ENCODE data around the gene MAST4. TPM values are rescaled to one million over a fixed set of nuclear protein-coding genes. Genes with fewer than 3 reads are reported as not detected.

Gene MAST4
- total and polyA plus RNA-seq, 4 donors, result 17.1 to 34.6 (median 21.0) TPM

DNA sequence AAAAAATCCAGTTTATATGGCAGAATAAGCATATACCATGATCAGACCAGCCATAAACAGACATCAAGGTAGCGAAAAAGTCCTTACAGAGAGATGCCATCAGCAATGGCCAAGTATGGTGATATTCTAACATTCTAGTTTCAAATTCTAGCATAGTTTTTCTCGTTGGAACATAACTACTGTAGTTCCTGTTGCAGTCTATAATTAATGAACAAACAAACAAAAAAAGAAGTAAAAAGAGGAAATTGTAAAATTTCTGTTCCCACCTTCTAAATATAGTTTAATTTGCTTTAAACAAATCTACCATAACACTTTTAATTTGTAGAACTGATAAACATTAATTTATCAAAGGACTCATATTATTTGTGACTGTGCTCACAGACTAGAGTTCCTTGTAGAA is 610.3 kb downstream of the MAST4 start:
- no CpG with 5 or more reads among the region's 2 CpGs for WGBS (ENCODE audit: insufficient coverage)
- Histone ChIP-seq H3K36me3 (ENCODE audit: control insufficient read depth, insufficient read depth, low read length) (no peaks in the 10 kb centered on the region), H3K27ac (ENCODE audit: low read depth, low read length) (no peak overlapping the region), H3K4me1 (ENCODE audit: control insufficient read depth, insufficient read depth, low read length) (peaks cover 4% of the 10 kb centered on the region), H3K27me3 (ENCODE audit: control insufficient read depth, insufficient read depth, low read length) (no peaks in the 10 kb centered on the region), H3K9me3 (ENCODE audit: control insufficient read depth, insufficient read depth, low read length) (no peaks in the 10 kb centered on the region), H3K4me3 (ENCODE audit: low read depth, low read length) (no peak overlapping the region)
- no peak for DNase-seq (ENCODE audit: low read depth in 4 of 6, low spot score in 6 of 6)

DNA sequence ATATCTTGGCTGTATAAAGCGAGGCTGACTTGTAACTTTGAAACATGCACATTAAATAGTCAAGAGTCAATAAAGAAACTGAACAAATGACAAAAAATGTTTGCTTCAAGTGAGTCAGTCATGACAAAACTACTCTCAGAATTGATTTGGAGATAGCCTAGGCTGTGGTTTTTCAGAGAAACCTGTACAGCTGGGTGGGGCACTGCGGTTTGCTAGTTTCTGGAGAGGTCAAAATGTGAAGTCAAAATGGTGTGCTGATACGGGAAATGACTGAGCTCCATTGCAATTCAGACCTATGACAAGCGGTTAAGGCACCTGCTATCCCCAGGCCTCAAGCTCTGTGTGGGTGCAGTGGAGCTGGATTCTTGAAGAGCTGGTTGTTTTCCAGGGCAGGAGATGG is 610.7 kb downstream of the MAST4 start:
- no peak for DNase-seq (ENCODE audit: low read depth in 4 of 6, low spot score in 6 of 6)
- Histone ChIP-seq H3K4me3 (ENCODE audit: low read depth, low read length) (no peak overlapping the region), H3K36me3 (ENCODE audit: control insufficient read depth, insufficient read depth, low read length) (no peaks in the 10 kb centered on the region), H3K4me1 (ENCODE audit: control insufficient read depth, insufficient read depth, low read length) (peaks cover 4% of the 10 kb centered on the region), H3K27me3 (ENCODE audit: control insufficient read depth, insufficient read depth, low read length) (no peaks in the 10 kb centered on the region), H3K27ac (ENCODE audit: low read depth, low read length) (no peak overlapping the region), H3K9me3 (ENCODE audit: control insufficient read depth, insufficient read depth, low read length) (no peaks in the 10 kb centered on the region)
- 91% methylated on average over 3 of the region's 4 CpGs for WGBS (ENCODE audit: insufficient coverage)

DNA sequence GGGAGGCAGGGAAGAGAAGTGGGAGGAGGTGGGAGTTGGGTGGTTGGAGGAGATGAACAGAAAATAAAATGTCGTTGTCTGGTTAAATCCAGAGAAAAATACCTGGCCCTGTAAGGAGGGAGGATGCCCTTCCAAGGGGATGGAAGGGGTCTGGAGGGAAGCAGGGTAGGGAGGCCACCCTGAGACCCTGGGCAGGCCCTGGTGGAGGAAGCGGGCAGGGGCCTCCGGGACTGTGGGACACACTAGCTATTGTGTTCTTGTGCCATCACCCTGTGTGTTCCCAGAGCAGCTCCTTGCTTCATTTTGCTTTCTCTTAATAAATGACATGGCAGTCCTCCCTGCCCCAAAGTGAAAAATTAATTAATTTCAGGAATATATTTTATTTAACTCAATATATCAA is 612.2 kb downstream of the MAST4 start:
- Histone ChIP-seq H3K27ac (ENCODE audit: low read depth, low read length) (no peak overlapping the region), H3K36me3 (ENCODE audit: control insufficient read depth, insufficient read depth, low read length) (no peaks in the 10 kb centered on the region), H3K4me1 (ENCODE audit: control insufficient read depth, insufficient read depth, low read length) (peaks cover 4% of the 10 kb centered on the region), H3K4me3 (ENCODE audit: low read depth, low read length) (no peak overlapping the region), H3K9me3 (ENCODE audit: control insufficient read depth, insufficient read depth, low read length) (no peaks in the 10 kb centered on the region), H3K27me3 (ENCODE audit: control insufficient read depth, insufficient read depth, low read length) (no peaks in the 10 kb centered on the region)
- WGBS (ENCODE audit: insufficient coverage), result 93% methylated on average over 3 of the region's 3 CpGs
- no peak for DNase-seq (ENCODE audit: low read depth in 4 of 6, low spot score in 6 of 6)

DNA sequence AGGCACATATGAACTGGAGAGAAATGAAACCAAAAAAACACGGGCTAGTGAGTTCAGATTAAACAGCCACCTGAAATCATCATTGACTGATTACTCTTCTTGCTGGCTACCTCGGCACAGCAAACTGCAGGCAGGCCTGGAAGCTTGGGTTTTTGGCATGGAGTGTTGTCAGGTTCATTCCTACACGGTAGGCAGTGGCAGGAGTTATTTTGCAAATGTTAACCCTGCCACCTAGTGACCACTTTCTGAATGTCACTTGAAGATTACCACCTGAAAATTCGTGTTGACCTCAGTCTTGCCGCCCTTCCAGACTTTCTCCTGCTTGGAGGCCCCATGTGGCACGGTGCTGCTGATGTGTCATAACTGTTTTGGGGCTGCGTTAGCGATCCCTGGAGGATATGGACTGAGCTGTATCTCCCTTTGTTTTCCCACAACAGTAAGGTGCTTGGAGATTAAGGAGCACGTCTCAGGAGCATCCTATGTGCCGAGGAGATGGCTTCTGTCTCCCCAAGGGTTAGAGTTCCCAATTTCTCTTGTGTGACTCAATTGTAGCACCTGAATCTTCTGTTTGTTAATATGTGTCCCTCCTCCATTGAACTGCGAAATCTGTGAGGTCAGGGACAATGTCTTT is 613.1 kb downstream of the MAST4 start:
- H3K4me1 ChIP-seq (ENCODE audit: control insufficient read depth, insufficient read depth, low read length), result peaks cover 4% of the 10 kb centered on the region
- no peak overlapping the region for H3K27ac ChIP-seq (ENCODE audit: low read depth, low read length)
- H3K27me3 ChIP-seq (ENCODE audit: control insufficient read depth, insufficient read depth, low read length), result no peaks in the 10 kb centered on the region
- DNase-seq (ENCODE audit: low read depth in 4 of 6, low spot score in 6 of 6), result peak; percentile 72 to 95 (median 77)
- WGBS (ENCODE audit: insufficient coverage), result 30% methylated on average over 8 of the region's 11 CpGs
- H3K4me3 ChIP-seq (ENCODE audit: low read depth, low read length), result no peak overlapping the region
- H3K36me3 ChIP-seq (ENCODE audit: control insufficient read depth, insufficient read depth, low read length), result no peaks in the 10 kb centered on the region
- H3K9me3 ChIP-seq (ENCODE audit: control insufficient read depth, insufficient read depth, low read length), result no peaks in the 10 kb centered on the region

DNA sequence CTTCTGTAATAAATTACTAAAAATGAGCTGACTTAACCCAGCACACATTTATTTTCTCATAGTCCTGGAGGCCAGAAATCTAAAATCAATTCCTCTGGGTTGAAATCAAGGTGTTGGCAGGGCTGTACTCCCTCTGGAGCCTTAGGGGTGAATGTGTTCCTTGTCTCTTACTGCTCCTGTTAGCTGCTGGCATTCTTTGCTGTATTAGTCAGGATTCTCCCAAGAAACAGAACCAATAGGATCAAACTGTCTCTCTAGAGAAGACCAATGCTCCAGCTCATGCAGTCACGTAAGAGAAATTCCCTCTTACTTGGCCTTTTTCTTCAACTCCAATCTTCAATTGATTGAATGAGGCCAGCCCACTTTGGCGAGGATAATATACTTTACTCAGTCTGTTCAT is 615.7 kb downstream of the MAST4 start:
- H3K27ac ChIP-seq (ENCODE audit: low read depth, low read length), result no peak overlapping the region
- H3K4me3 ChIP-seq (ENCODE audit: low read depth, low read length), result no peak overlapping the region
- H3K36me3 ChIP-seq (ENCODE audit: control insufficient read depth, insufficient read depth, low read length), result no peaks in the 10 kb centered on the region
- DNase-seq (ENCODE audit: low read depth in 4 of 6, low spot score in 6 of 6), result no peak
- peaks cover 9% of the 10 kb centered on the region for H3K4me1 ChIP-seq (ENCODE audit: control insufficient read depth, insufficient read depth, low read length)
- WGBS (ENCODE audit: insufficient coverage), result 70% methylated on average over 2 of the region's 2 CpGs
- no peaks in the 10 kb centered on the region for H3K27me3 ChIP-seq (ENCODE audit: control insufficient read depth, insufficient read depth, low read length)
- H3K9me3 ChIP-seq (ENCODE audit: control insufficient read depth, insufficient read depth, low read length), result no peaks in the 10 kb centered on the region

DNA sequence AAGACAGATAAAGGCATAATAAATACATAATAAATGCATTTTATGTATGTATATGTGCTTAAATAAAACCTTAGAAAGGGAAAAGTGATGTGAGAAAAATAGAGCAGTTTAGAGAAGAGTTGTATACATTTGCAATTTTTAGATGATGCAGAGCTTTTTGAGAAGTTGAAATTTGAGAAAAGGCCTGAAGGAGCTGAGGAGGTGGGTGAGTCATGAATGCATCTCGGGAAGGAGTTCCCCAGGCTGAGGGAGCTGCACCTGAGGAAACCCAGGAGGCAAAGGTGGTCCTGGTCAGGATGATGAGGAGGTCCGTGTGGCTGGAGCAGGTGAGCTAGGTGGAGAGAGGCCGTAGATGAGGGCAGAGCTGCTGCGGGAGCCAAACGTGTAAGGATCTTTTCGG is 617.8 kb downstream of the MAST4 start:
- Histone ChIP-seq H3K27me3 (ENCODE audit: control insufficient read depth, insufficient read depth, low read length) (no peaks in the 10 kb centered on the region), H3K4me3 (ENCODE audit: low read depth, low read length) (no peak overlapping the region), H3K4me1 (ENCODE audit: control insufficient read depth, insufficient read depth, low read length) (peaks cover 8% of the 10 kb centered on the region), H3K36me3 (ENCODE audit: control insufficient read depth, insufficient read depth, low read length) (no peaks in the 10 kb centered on the region), H3K27ac (ENCODE audit: low read depth, low read length) (no peak overlapping the region), H3K9me3 (ENCODE audit: control insufficient read depth, insufficient read depth, low read length) (no peaks in the 10 kb centered on the region)
- no peak for DNase-seq (ENCODE audit: low read depth in 4 of 6, low spot score in 6 of 6)
- WGBS (ENCODE audit: insufficient coverage), result 92% methylated on average over 5 of the region's 6 CpGs

DNA sequence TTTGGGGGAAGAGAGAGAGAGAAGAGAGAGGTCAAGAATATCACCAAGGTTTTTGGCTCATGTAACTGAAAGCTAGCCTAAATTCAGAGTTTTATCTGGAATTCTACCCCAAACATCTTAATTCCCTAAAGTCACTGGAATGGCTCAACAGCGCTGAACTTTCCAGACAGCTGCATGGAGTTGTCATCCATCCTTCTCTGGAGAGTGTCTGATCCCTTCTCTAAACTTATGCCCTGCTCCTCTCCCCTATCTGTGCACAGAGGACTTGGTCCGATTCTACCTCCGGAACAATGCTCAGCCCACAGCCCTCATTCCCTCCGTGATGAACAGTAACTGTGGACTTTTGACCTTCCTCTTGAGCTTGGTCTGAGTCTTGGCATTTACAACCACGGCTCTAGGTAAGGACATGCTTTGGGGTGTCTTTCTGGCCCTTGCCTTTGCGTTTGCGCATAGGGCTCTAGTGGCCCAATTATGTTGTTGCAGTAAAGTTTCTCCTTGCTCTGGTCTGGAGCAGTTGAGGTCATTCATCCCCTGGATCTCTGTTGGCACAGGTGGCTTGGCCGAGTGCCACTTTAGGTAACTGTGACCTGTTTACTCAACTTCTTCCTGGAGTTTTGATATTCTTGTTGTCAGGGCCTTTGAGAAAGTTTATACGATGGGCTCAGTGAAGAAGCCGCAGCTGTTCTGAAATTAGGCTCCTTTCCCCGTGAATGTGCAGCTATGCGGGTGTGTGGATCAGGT is 618.7 kb downstream of the MAST4 start:
- no peak for DNase-seq (ENCODE audit: low read depth in 4 of 6, low spot score in 6 of 6)
- WGBS (ENCODE audit: insufficient coverage), result 91% methylated on average over 8 of the region's 12 CpGs
- H3K9me3 ChIP-seq (ENCODE audit: control insufficient read depth, insufficient read depth, low read length), result no peaks in the 10 kb centered on the region
- H3K4me3 ChIP-seq (ENCODE audit: low read depth, low read length), result no peak overlapping the region
- peaks cover 5% of the 10 kb centered on the region for H3K4me1 ChIP-seq (ENCODE audit: control insufficient read depth, insufficient read depth, low read length)
- H3K27ac ChIP-seq (ENCODE audit: low read depth, low read length), result no peak overlapping the region
- H3K27me3 ChIP-seq (ENCODE audit: control insufficient read depth, insufficient read depth, low read length), result no peaks in the 10 kb centered on the region
- H3K36me3 ChIP-seq (ENCODE audit: control insufficient read depth, insufficient read depth, low read length), result no peaks in the 10 kb centered on the region

DNA sequence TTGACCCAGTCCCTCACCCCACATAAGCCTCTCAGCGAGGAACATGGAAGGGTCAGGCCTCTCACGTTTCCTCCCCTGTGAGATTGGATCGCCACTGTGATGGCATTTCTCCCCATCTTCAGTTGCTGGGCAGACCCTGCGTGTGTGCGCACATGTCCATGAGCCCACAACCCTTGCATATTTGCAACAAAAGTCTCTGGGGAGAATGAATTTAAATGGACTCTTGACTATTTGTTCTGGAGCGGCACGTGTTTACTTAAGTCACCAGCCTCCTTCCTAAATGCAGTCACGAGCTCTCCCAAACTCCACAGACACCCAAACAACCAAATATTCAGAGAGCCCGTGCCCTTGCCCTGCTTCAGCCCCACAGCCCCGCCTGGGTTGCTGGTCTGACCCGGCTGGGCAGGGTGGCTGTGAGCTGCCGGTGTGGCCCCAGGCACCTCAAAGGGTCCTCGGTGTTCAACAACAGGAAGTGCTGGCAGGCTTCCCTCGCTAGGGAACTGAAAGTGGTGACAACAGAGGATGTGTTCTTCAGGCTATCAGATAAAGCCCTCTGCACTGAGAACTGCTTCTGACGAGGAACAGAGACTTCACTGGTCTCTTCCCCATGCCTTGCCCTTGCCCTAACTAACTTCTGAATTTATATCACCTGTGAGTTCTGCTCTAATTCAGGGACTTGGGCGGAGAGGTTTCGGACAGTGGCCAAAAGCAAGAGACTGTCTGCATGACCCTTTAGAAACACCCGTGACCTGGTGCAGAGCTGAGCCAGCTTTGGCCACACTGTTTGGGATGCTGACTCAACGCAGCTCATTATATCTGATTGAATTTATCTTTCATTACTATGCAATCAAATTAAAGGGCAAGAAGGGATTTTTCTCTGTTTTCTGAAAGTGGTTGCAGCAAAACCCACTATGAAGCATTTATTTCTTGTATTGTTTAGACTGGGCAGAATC is 619.6 kb downstream of the MAST4 start:
- Histone ChIP-seq H3K27ac (ENCODE audit: low read depth, low read length) (no peak overlapping the region), H3K9me3 (ENCODE audit: control insufficient read depth, insufficient read depth, low read length) (no peaks in the 10 kb centered on the region), H3K4me1 (ENCODE audit: control insufficient read depth, insufficient read depth, low read length) (peaks cover 5% of the 10 kb centered on the region), H3K4me3 (ENCODE audit: low read depth, low read length) (no peak overlapping the region), H3K27me3 (ENCODE audit: control insufficient read depth, insufficient read depth, low read length) (no peaks in the 10 kb centered on the region), H3K36me3 (ENCODE audit: control insufficient read depth, insufficient read depth, low read length) (no peaks in the 10 kb centered on the region)
- peak in 1 of 6 donors; percentile 53 for DNase-seq (ENCODE audit: low read depth in 4 of 6, low spot score in 6 of 6)
- 64% methylated on average over 12 of the region's 19 CpGs for WGBS (ENCODE audit: insufficient coverage)

DNA sequence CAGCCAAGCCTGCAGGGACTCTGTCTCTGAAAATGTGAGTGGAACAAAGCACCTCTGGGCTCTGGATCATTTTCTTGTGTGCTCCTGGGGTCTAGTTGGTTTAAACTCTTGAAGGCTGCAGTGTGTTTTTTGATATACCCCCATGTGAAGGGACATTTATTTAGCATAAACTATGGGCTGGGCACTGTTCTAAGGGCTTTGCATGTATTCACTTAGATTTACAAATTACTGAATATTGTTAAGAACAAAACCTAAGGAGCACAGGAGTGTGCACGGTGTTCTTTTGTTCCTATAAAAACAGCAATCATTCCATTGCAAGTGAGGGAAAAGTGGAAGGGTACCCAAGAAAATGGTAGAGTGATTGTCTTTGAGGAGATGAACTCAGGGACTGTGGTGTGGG is 620.4 kb downstream of the MAST4 start:
- WGBS (ENCODE audit: insufficient coverage), result no CpG with 5 or more reads among the region's 1 CpG
- no peak overlapping the region for H3K4me3 ChIP-seq (ENCODE audit: low read depth, low read length)
- peaks cover 8% of the 10 kb centered on the region for H3K4me1 ChIP-seq (ENCODE audit: control insufficient read depth, insufficient read depth, low read length)
- H3K9me3 ChIP-seq (ENCODE audit: control insufficient read depth, insufficient read depth, low read length), result no peaks in the 10 kb centered on the region
- DNase-seq (ENCODE audit: low read depth in 4 of 6, low spot score in 6 of 6), result no peak
- no peaks in the 10 kb centered on the region for H3K36me3 ChIP-seq (ENCODE audit: control insufficient read depth, insufficient read depth, low read length)
- no peaks in the 10 kb centered on the region for H3K27me3 ChIP-seq (ENCODE audit: control insufficient read depth, insufficient read depth, low read length)
- H3K27ac ChIP-seq (ENCODE audit: low read depth, low read length), result no peak overlapping the region
